ENCODE data around the gene LEFTY2. TPM values are rescaled to one million over a fixed set of nuclear protein-coding genes. Genes with fewer than 3 reads are reported as not detected.

LEFTY2 gene
- total and polyA plus RNA-seq, 9 of the 15 experiments (the other 6 are each of a cell fraction or from before 2014, with no cell fraction given), result 0.04 to 0.14 TPM; not detected in 7

DNA sequence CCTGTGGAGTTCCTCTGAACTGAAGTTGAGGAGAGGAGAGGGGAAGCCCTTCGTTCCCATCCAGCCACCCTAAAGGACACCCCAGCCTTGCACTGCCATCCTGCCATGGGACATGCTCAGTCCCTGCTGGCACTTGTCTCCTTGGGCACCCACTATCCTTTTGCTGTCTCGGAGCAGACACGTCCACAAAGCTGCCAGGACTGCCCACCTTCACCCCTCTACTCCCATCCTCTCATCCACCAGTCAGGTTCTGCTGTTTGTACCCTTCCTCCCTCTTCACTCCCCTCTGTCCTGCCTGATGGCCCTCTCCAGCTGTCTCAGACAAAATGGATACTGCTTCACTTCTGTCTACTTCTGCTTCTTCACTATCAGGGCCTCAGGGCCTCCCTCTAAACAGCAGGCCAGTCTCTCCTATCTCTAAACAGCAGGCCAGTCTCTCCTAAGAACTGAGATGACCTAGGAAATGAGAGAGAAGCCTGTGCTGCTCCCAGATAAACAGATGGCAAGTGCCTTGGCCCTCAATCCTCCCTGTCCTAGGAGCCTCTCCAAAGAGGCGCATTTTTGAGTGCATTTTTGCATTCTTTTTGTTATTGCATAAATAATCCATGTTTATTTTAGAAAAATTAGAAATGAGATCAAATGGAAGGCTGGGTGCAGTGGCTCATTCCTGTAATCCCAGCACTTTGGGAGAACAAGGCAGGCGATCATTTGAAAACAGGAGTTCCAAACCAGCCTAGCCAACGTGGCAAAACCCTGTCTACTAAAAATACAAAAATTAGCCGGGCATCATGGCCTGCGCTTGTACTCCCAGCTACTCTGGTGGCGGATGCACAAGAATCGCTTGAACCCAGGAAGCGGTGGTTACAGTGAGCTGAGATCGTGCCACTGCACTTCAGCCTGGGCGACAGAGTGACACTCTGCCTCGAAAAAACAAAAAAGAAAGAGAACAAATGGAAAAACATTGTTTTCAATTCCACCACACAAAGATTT lies 12.5 kb downstream of the LEFTY2 start (continued):
- TF ChIP-seq ZNF274 (IDR thresholded peaks at IDR 0.05; ENCODE audit: borderline replicate concordance, low read depth, low read length) (peak; percentile 88), PRMT5 (CRISPR knock-in tag; IDR thresholded peaks at IDR 0.05) (no peak), TGIF2 (CRISPR knock-in tag; IDR thresholded peaks at IDR 0.05) (no peak), TAL1 (IDR thresholded peaks at IDR 0.05) (peak; percentile 100), MEF2D (tag; conservative IDR thresholded peaks at IDR 0.05; ENCODE audit: low read depth) (peak; percentile 93), CEBPG (CRISPR knock-in tag; IDR thresholded peaks at IDR 0.05) (no peak), CEBPG (tag; conservative IDR thresholded peaks at IDR 0.05 in 1 of 2, IDR thresholded peaks at IDR 0.05 in 1 of 2) (no peak), TCF3 (CRISPR knock-in tag; IDR thresholded peaks at IDR 0.05) (peak; percentile 100), EWSR1 (IDR thresholded peaks at IDR 0.05; ENCODE audit: borderline replicate concordance, low read depth, partially characterized antibody) (no peak), MTA1 (IDR thresholded peaks at IDR 0.05; ENCODE audit: borderline replicate concordance) (peak; percentile 83; the same call in 1 of the 2 replicates), ZNF589 (CRISPR knock-in tag; IDR thresholded peaks at IDR 0.05; ENCODE audit: low read depth) (peak; percentile 100), DPF2 (IDR thresholded peaks at IDR 0.05) (peak; percentile 100), PHB2 (IDR thresholded peaks at IDR 0.05; ENCODE audit: low read depth) (peak; percentile 99), ETV6 (IDR thresholded peaks at IDR 0.05; ENCODE audit: borderline replicate concordance in 1 of 2, low read depth in 2 of 2, low read length in 1 of 2) (peak in 1 of 2 experiments; percentile 77; a peak in 1 of 4 replicates), ETV6 (CRISPR knock-in tag; IDR thresholded peaks at IDR 0.05; ENCODE audit: borderline replicate concordance) (no peak), GATA2 (CRISPR knock-in tag; IDR thresholded peaks at IDR 0.05) (peak; percentile 100), HNRNPLL (IDR thresholded peaks at IDR 0.05; ENCODE audit: low read depth, low read length, poor library complexity, severe bottlenecking) (no peak), NFIX (CRISPR knock-in tag; IDR thresholded peaks at IDR 0.05; ENCODE audit: low read depth) (no peak)
- TF ChIP-seq, protein P1, sequence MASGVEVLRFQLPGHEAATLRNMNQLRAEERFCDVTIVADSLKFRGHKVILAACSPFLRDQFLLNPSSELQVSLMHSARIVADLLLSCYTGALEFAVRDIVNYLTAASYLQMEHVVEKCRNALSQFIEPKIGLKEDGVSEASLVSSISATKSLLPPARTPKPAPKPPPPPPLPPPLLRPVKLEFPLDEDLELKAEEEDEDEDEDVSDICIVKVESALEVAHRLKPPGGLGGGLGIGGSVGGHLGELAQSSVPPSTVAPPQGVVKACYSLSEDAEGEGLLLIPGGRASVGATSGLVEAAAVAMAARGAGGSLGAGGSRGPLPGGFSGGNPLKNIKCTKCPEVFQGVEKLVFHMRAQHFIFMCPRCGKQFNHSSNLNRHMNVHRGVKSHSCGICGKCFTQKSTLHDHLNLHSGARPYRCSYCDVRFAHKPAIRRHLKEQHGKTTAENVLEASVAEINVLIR (CRISPR knock-in tag; IDR thresholded peaks at IDR 0.05), result peak; percentile 47
- TF ChIP-seq, protein P2, sequence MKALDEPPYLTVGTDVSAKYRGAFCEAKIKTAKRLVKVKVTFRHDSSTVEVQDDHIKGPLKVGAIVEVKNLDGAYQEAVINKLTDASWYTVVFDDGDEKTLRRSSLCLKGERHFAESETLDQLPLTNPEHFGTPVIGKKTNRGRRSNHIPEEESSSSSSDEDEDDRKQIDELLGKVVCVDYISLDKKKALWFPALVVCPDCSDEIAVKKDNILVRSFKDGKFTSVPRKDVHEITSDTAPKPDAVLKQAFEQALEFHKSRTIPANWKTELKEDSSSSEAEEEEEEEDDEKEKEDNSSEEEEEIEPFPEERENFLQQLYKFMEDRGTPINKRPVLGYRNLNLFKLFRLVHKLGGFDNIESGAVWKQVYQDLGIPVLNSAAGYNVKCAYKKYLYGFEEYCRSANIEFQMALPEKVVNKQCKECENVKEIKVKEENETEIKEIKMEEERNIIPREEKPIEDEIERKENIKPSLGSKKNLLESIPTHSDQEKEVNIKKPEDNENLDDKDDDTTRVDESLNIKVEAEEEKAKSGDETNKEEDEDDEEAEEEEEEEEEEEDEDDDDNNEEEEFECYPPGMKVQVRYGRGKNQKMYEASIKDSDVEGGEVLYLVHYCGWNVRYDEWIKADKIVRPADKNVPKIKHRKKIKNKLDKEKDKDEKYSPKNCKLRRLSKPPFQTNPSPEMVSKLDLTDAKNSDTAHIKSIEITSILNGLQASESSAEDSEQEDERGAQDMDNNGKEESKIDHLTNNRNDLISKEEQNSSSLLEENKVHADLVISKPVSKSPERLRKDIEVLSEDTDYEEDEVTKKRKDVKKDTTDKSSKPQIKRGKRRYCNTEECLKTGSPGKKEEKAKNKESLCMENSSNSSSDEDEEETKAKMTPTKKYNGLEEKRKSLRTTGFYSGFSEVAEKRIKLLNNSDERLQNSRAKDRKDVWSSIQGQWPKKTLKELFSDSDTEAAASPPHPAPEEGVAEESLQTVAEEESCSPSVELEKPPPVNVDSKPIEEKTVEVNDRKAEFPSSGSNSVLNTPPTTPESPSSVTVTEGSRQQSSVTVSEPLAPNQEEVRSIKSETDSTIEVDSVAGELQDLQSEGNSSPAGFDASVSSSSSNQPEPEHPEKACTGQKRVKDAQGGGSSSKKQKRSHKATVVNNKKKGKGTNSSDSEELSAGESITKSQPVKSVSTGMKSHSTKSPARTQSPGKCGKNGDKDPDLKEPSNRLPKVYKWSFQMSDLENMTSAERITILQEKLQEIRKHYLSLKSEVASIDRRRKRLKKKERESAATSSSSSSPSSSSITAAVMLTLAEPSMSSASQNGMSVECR (CRISPR knock-in tag; IDR thresholded peaks at IDR 0.05), result peak; percentile 70; the same call in 1 of the 2 replicates
- TF ChIP-seq, protein P3, sequence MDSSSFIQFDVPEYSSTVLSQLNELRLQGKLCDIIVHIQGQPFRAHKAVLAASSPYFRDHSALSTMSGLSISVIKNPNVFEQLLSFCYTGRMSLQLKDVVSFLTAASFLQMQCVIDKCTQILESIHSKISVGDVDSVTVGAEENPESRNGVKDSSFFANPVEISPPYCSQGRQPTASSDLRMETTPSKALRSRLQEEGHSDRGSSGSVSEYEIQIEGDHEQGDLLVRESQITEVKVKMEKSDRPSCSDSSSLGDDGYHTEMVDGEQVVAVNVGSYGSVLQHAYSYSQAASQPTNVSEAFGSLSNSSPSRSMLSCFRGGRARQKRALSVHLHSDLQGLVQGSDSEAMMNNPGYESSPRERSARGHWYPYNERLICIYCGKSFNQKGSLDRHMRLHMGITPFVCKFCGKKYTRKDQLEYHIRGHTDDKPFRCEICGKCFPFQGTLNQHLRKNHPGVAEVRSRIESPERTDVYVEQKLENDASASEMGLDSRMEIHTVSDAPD (CRISPR knock-in tag; IDR thresholded peaks at IDR 0.05), result no peak
